GM12878 (cell line): ENCODE measurements around the gene NT5DC4. TPM values are rescaled to one million over a fixed set of nuclear protein-coding genes. Genes with fewer than 3 reads are reported as not detected.

Source experiments
- ATF2 ChIP-seq: IDR thresholded peaks from 2 replicates; pipeline ENCODE4 v1.6.1; 2012; ENCODE audit warnings: low read length, inconsistent platforms
- ATF3 ChIP-seq: IDR thresholded peaks from 2 replicates; pipeline ENCODE4 v1.6.1; 2011; ENCODE audit warnings: low read depth, mild to moderate bottlenecking, low read length, moderate library complexity, borderline replicate concordance; ENCODE audit errors: extremely low read depth
- CBFB ChIP-seq: IDR thresholded peaks from 2 replicates; pipeline ENCODE4 v1.6.1; 2016; ENCODE audit warnings: antibody characterized with exemption, low read depth
- CHD1 ChIP-seq: IDR thresholded peaks from 2 replicates; pipeline ENCODE4 v1.6.1; 2012; ENCODE audit warnings: low read depth, low read length, improper control_type of control experiment
- CREM ChIP-seq: IDR thresholded peaks from 2 replicates; pipeline ENCODE4 v1.6.1; 2014; ENCODE audit warnings: antibody characterized with exemption, low read depth
- EGR1 ChIP-seq, 2 experiments: IDR thresholded peaks; 1 replicate in 1 of 2; 2 replicates in 1 of 2; pipeline ENCODE4 v1.6.1; 2011 to 2012; ENCODE audit warnings: low read depth in 2 of 2, low read length in 2 of 2, borderline replicate concordance in 1 of 2, mild to moderate bottlenecking in 1 of 2, moderate library complexity in 1 of 2
- FOXK2 ChIP-seq: fragments of 450-650 bp; IDR thresholded peaks from 2 replicates; pipeline ENCODE4 v1.6.1; 2017; ENCODE audit warnings: mild to moderate bottlenecking, moderate library complexity
- IRF4 ChIP-seq: IDR thresholded peaks from 2 replicates; pipeline ENCODE4 v1.6.1; 2011; ENCODE audit warnings: low read depth, low read length
- KAT2A ChIP-seq: conservative IDR thresholded peaks from 2 replicates; pipeline ENCODE4 v1.6.1; 2011; ENCODE audit warnings: low read depth, low read length; ENCODE audit not compliant: control insufficient read depth
- MEF2A ChIP-seq: IDR thresholded peaks from 2 replicates; pipeline ENCODE4 v1.6.1; 2011; ENCODE audit warnings: low read depth, mild to moderate bottlenecking, low read length, moderate library complexity; ENCODE audit not compliant: insufficient read depth
- MLLT1 ChIP-seq: fragments of 450-650 bp; IDR thresholded peaks from 2 replicates; pipeline ENCODE4 v1.6.1; 2016; ENCODE audit warnings: mild to moderate bottlenecking
- MXI1 ChIP-seq: fragments of 150-350 bp; IDR thresholded peaks from 2 replicates; pipeline ENCODE4 v1.6.1; 2011; ENCODE audit warnings: low read depth, mild to moderate bottlenecking, inconsistent platforms, low read length, improper control_type of control experiment
- NFXL1 ChIP-seq: fragments of 450-650 bp; IDR thresholded peaks from 2 replicates; pipeline ENCODE4 v1.6.1; 2017; ENCODE audit warnings: antibody characterized with exemption, mild to moderate bottlenecking, borderline replicate concordance
- PAX8 ChIP-seq: fragments of 450-650 bp; IDR thresholded peaks from 2 replicates; pipeline ENCODE4 v1.6.1; 2017; ENCODE audit warnings: mild to moderate bottlenecking, moderate library complexity
- POLR2AphosphoS2 ChIP-seq: IDR thresholded peaks from 2 replicates; pipeline ENCODE4 v1.6.1; 2011; ENCODE audit warnings: low read depth, mild to moderate bottlenecking, low read length, improper control_type of control experiment, moderate library complexity
- RBBP5 ChIP-seq: fragments of 200-600 bp; sonication (generic); conservative IDR thresholded peaks from 2 replicates; pipeline ENCODE4 v1.6.1; 2016
- STAT1 ChIP-seq: fragments of 450-650 bp; conservative IDR thresholded peaks from 2 replicates; pipeline ENCODE4 v1.6.1; 2014; ENCODE audit warnings: antibody characterized with exemption, mild to moderate bottlenecking
- TBL1XR1 ChIP-seq: IDR thresholded peaks from 2 replicates; pipeline ENCODE4 v1.6.1; 2012; ENCODE audit warnings: low read depth, low read length, improper control_type of control experiment
- YBX1 ChIP-seq: fragments of 450-650 bp; IDR thresholded peaks from 2 replicates; pipeline ENCODE4 v1.6.1; 2016; ENCODE audit warnings: antibody characterized with exemption
- ZBED1 ChIP-seq: IDR thresholded peaks from 2 replicates; pipeline ENCODE4 v1.6.1; 2016; ENCODE audit warnings: borderline replicate concordance
- ZBTB33 ChIP-seq: fragments of 450-650 bp; IDR thresholded peaks from 2 replicates; pipeline ENCODE4 v1.6.1; 2017; ENCODE audit warnings: mild to moderate bottlenecking
- ZBTB40 ChIP-seq: fragments of 450-650 bp; IDR thresholded peaks from 2 replicates; pipeline ENCODE4 v1.6.1; 2016; ENCODE audit warnings: mild to moderate bottlenecking, moderate library complexity, borderline replicate concordance
- ZZZ3 ChIP-seq: IDR thresholded peaks from 2 replicates; pipeline ENCODE4 v1.6.1; 2011; ENCODE audit warnings: low read depth; ENCODE audit not compliant: control insufficient read depth, insufficient read length
- polyA plus RNA-seq, 11 experiments: library from polyadenylated mRNA; depleted of rRNA in 4 of 11; unstranded in 6 of 11; stranded (reverse) in 5 of 11; fragments of >200 nt; fragmentation: Nextera tagmentation in 4 of 11; fragmentation: Illumina TruSeq in 1 of 11; extraction: Ambion mirVana in 4 of 11; extraction: Trizol in 1 of 11; gene quantifications; 1 replicate in 1 of 11; 2 replicates in 10 of 11; pipeline versions ENCODE4 v1.2.1 to v1.2.3, GENCODE V29; 2011 to 2016; ENCODE audit warnings: inconsistent platforms in 2 of 11, missing spikeins in 2 of 11, low read depth in 1 of 11
- total RNA-seq, 4 experiments: library from RNA; depleted of rRNA in 3 of 4; stranded (reverse); fragments of >200 nt in 3 of 4; fragmentation: Illumina TruSeq in 1 of 4; extraction: Trizol in 1 of 4; gene quantifications; 2 replicates each; pipeline versions ENCODE4 v1.2.1 to v1.2.3, GENCODE V29; 2013 to 2021

Gene NT5DC4
- total and polyA plus RNA-seq, 10 of the 15 experiments (the other 5 are each of a cell fraction or from before 2014, with no cell fraction given): 0.04 to 2.6 (median 0.32) TPM; not detected in 2

GRCh38 chr2:112706170-112706664 lies 14.6 kb upstream of the NT5DC4 start (continued):
- peak; percentile 13; the same call in 1 of the 2 replicates for TF ChIP-seq MLLT1
- TF ChIP-seq ATF3: no peak
- TF ChIP-seq FOXK2: no peak
- no peak for TF ChIP-seq EGR1 (IDR thresholded peaks at IDR 0.05; ENCODE audit: borderline replicate concordance in 1 of 2, low read depth in 2 of 2, low read length in 2 of 2)
- no peak for TF ChIP-seq KAT2A
- no peak for TF ChIP-seq TBL1XR1
- no peak for TF ChIP-seq ZBTB33
- TF ChIP-seq STAT1: no peak
- no peak for TF ChIP-seq POLR2AphosphoS2
- TF ChIP-seq CREM: peak; percentile 43; the same call in 1 of the 2 replicates
- TF ChIP-seq RBBP5: no peak
- TF ChIP-seq NFXL1: no peak
- TF ChIP-seq CHD1: no peak
- TF ChIP-seq YBX1: no peak
- TF ChIP-seq PAX8: no peak
- TF ChIP-seq ZZZ3: no peak
- TF ChIP-seq ZBTB40: no peak
- TF ChIP-seq ZBED1: 0 out of 2 replicates have a peak, but pooled peaks have one; percentile 39
- TF ChIP-seq IRF4: no peak
- TF ChIP-seq MXI1: no peak
- no peak for TF ChIP-seq ATF2
- no peak for TF ChIP-seq MEF2A
- peak; percentile 80 for TF ChIP-seq CBFB
